COLO829 (cell line): ENCODE results near the gene CFAP77.

Experiments
- DNase-seq: peaks from one replicate; pipeline ENCODE4 v3.0.0; 2012; ENCODE audit warnings: low spot score

The CFAP77 gene

DNA sequence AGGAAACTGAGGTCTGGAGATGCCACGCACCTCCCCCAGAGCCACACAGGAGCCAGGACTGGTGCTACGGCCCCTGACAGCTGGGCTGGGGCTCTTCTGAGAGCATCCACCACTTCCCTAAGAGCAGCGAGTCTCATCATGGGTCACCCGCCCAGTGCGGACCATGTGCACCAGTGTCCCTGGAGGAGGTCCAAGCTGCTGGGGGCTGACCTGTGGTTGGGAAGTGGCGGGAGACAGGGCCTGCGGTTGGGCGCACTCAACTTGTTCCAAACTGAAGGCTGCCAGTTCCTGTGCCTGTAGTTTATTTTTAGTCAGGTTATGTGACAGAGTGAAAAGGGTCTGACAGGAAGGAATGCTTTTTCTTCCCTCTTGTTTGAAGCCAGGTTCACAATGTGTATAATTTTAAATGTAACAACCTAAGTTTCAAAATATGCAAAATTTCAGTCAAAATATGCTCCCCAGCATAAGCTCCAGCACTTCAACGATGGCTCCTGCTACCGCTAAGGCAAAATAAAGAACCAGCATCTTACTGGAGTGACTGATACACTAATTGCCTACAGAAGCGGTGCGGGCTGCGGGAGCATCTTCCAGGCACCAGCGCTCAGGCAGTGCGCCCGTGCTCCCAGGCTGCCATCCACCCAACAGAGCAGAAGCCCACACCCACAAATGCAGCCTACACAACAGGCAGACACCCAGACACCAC is 187.2 kb downstream of the CFAP77 start:
- DNase-seq = no peak

DNA sequence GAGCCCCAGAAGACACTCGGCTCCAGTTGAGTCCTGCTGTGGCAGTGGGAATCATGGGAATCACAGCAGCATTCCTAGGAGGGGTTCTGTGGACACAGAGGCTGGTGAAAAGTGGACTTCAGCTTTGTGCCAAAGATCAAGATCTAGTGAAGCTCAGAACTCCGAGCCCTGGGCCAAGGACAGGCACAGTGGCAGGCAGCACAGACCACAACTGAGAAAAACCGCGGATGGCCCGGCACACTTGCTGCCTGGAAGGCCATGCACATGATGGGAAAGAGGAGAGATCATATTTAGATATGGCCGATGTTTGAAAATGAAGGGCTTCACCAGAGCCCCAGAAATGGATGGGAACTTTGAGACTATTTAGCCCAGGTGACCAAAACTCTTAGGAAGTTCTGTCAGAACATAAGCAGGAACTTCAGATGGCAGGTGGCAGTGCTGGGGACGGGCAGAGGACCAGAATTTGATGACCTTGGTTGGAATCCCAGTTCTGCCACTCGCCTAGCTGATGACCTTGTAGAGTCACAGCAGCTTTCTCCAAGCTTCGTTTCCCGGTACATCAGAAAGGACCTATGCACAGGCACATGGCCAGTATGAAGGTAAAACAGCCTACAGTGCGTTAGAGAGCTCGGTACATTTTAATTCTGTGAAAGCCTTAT is 190.4 kb downstream of the CFAP77 start:
- DNase-seq = no peak

DNA sequence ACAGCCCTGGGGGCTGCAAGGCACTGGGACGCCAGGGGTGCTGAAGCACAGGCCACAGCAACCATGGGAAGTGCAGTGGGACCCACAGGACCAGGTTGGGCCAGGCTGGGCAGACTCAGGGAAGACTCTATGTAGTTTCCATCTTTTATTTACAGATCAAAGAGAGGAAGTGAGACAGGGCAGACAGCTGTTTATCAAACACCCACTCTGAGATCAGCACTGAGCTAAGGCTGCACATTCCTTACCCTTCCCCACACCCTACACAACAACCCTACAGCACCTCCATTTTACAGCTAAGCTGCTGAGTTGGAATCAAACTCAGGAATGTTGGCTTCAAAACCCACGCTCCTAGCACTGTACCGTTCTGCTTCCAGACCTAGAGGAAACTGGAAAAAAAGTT is 192.2 kb downstream of the CFAP77 start:
- no peak for DNase-seq

DNA sequence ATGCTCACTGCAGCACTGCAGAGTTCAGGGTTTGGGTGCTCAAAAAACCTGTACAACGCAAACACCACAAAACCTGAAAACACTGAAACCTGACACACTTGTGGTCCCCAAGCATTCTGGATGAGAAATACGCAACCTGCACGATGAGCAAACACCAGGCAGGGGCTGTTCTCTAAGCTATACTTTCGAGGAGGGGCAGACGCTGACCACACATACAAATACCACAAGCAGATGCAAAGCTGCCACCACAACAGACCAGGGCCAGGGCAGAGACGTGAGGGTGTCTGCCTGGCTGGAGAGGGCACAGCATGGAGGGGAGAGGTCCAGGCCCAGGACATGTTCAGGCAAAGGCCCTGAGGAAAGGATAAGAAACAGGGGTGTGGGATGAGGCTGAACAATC is 195.4 kb downstream of the CFAP77 start:
- DNase-seq = no peak

DNA sequence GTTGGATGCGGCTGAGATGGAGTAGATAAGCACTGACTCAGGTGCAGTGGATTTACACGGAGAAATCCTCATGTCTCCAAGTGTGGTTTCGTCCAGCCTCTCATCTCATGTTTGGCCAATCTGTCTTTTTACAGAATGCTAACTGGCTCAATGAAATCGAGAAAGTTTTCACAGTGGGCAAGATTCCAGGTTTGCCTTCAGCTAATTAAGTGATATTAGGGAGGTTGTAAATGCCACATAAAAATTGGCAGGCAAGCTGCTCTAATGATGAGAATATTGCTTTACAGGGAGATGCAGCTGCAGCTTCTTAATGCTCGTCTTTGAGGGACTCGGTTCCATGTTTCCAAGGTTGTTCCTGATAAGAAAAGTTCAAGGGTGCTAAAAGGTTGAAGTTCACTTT is 196.1 kb downstream of the CFAP77 start:
- no peak for DNase-seq

DNA sequence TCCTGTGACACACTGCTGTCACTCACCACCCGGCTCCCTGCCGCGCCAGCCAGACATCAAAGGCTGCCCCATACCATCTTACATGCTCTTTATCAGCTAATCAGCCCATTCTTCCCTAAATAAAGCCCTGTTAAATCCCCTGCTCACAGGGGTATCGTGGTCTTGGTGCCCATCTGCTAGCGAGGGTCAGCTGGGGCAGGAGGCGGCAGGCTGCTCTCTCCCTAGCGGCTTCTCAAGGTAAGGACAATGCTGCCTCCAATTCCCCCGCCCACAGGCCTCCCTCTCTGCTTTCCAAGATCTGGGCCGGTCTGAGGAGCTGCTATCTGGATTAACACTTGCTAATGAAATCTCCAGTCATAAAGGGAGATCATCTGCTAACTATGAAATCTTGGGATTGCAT is 199.2 kb downstream of the CFAP77 start:
- DNase-seq = no peak

DNA sequence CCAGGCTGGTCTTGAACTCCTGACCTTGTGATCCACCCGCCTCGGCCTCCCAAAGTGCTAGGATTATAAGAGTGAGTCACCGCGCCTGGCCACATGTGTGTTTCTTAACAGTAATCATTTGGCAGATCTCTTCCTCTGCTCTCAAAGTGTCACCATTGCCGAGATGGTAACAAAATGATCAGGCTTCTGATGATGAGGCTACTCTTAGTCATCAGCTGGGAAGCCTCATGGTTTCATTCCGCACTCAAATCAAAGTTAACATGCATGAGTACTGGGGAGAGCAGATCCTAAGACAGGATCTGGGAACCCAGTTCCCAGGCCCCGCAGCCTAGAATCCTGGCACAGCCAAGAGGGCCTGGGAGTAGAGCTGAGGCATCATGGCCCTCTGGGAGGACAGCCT is 199.8 kb downstream of the CFAP77 start:
- DNase-seq = peak; percentile 22

DNA sequence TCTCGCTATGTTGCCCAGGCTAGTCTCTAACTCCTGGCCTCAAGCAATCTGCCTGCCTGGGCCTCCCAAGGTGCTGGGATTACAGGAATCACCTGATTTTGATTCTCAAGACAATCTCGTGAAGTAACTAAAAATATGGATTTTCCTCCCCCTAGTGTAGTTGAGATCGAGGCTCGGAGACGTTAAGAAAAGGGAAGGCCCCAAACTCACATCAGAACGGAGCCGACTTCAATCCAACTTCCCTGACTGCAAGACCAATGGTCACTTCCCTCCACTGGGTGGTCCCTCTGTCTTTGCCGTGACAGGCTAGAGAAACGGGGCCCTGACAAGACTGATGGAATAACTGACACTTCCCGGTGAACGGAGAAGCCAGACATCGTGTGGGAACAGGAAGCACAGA is 200.7 kb downstream of the CFAP77 start:
- DNase-seq = no peak

DNA sequence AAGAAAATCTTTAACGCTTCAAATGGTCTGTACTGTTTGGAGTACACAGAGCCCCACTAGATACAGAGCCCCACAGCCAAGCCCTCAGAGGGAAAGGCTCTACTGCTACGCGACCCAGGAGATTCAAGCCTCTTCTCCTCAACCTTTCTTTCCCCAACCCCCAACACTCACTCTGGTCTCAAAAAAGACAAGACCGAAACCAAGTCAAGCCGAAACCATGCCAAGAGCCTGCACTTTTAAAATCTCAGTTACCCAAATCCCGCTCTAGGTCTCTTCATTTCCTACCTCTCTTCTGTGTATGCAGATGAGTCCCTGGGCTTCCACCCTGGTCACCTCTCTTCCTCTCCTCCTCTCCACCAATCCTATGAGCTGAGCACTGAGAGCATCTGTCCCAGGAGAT is 204.3 kb downstream of the CFAP77 start:
- no peak for DNase-seq

DNA sequence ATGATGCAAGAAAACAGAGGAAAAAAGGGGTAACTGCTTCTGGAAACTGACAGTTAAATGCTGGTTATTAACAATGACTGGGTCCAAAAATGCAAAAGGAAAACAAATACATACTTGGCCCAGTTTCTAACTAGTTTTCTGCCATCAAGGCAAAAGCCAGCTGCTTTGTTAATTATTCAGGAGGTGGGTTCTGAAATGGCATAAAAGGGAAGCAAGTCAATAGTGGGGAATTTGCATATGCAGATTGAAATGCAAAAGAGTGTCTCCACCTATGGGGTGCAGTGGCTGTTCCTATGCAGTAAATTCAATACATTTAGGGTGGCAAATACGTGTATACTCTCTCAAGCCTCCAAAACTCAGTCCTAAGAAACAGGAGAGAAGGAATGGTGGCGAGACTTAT is 205.8 kb downstream of the CFAP77 start:
- no peak for DNase-seq

DNA sequence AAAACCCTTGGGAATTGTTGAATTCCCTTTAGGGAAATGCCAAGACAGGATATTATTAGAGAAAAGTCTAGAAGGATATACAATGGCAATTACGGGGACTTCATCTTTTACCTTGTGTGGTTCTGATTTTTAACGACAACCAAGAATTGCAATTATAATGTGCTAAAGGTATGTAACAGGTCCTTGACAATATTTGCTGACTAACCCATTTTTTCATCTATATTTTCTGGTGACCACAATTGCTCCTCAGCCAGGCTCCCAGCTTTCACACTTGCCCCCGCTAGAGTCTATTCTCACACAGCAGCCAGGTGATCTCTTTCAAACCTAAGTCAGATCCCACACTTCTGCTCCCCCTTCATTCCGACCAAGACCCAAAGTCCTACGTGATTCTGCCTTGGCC is 206.7 kb downstream of the CFAP77 start:
- DNase-seq = no peak

DNA sequence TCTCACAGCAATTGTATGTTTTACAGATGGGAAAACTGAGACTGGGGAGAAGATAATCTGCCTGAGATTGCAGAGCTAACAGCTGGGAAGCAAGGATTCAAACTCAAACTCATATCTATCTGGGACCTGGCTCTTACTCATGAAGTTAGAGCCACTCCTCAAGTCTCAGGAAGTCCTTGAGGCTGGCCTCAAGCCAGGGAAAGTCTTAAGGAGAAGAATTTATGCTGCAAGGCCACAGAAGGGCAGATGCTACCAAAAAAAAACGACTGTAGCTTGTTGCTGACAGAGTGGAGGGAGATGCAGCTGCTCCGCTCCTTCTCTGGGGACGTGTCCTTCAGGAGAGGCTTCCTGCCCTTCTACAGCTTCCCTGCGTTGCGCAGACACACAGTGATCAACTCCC is 212.1 kb downstream of the CFAP77 start:
- no peak for DNase-seq
